GM21619 (cell line): ENCODE measurements around the gene TAS2R16.
"Not testable (repeated sequence)": the region's sequence is repeated elsewhere in the genome, so short reads cannot be mapped to it uniquely, and the experiment has no call there.

Experiments
- ATAC-seq: cut with Tn5 transposase; IDR thresholded peaks from one replicate; pipeline ENCODE4 v1.9.1; 2021; ENCODE audit not compliant: unreplicated experiment

Gene TAS2R16

DNA sequence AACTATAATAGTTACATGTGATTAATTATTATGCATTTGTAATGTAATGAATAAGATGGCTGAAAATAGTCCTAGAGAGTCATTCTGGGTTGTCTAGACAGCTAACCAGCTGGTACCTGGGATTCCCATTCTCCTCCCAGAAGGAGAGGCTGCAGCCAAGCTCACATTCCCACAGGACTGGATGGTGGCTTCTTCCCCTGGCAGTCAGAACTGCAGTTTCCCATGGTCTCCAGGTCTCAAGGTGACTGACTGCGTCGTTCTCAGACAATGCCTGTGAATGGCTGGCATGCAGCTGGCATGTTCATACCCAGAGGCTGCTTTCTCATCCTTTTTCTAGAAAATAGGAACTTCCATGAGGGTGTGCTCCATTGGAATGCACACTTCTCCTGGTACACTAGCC lies 21.3 kb downstream of the TAS2R16 start:
- ATAC-seq, result no peak

DNA sequence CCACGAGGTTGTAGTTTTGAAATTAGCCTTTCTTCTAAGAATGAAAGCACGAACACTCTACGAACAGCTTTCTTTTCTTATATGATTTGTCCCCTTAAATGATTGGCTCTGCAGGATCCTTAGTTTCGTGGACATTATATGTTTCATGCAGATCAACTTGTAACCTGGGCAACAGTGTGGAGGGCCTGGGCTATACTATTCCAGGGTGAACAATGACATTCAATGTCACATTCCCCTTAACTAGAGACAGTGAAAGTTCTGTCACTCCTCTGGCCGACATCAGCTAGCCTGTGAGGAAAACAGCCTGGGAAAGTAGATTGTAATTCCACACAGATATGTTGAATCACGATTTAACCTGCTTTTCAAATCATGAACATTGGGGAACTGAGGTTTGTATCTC lies 23.4 kb downstream of the TAS2R16 start:
- ATAC-seq, result no peak

DNA sequence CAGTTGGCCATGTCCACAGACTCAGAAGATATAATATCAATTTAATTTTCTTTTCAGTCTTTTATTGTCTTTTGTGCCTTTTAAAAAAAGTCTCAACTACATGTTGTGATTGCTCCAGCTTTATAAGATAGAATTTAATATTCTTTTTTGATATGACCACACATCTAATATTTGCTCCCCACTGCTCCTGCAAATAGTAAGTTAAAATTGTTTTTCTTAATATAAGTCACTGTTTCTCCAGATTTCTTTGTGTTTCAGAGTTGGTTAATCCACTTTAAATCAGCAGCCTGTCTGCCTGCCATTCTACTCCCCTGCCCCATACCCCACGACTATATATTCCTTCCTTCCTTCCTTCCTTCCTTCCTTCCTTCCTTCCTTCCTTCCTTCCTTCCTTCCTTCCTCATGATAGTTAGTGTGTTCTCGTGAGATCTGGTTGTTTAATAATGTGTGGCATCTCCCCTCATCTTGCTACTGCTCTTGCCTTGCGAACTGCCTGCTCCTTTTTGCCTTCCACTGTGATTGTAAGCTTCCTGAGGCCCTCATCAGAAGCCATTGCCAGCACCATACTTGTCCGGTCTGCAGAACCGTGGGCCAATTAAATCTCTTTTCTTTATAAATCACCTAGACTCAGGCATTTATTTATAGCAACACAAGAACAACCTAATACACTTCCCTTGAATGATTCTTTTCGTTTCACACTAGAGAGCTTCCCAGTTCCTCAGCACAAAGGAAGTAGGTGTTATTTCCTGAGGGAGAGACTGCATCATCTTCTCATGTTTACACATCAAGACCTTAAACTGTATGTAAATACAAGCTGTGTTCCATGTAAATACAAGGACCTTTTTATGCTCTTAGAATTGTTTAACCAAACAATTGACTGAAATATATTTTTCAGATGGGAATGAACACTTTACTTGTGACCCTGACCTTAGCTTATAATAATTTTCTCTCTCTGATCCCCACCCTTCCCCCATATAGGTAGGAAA lies 24.5 kb downstream of the TAS2R16 start:
- no peak for ATAC-seq

DNA sequence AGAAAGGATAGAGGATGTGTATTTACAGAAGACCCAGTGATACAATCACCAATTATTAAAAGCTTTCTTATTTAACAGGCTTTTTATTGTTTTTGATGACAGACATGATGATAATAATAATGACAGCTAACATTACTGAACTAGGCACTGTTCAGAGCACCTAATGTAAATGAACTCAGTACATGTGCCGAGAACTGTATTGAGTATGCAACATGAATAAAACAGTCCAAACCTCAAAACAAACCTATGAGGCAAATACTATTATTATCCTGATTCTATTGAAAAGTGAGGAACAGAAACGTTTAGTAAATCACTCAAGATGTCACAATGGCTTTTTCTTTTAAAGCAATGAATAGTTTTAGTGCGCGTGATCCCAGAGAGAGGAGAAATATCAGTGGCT lies 27.1 kb downstream of the TAS2R16 start:
- no peak for ATAC-seq

DNA sequence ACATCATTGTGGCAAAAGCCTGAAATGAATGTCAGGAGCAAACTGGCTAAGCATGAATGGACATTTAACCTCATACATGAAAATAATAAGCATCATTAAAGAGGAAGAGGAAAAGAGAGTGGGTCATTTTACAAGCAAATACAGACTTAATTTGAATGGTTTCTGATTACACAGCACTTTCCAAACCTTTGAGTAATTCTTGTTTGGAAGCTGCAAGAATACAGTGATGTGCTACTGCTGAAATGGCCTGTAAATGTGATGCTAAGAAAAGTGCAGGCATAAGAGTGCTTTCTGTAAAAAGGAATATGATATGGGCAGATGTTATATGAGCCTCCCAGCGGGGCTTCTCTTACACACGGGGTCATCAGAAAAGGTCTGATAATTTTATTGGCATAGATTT lies 30.2 kb downstream of the TAS2R16 start:
- no peak for ATAC-seq

DNA sequence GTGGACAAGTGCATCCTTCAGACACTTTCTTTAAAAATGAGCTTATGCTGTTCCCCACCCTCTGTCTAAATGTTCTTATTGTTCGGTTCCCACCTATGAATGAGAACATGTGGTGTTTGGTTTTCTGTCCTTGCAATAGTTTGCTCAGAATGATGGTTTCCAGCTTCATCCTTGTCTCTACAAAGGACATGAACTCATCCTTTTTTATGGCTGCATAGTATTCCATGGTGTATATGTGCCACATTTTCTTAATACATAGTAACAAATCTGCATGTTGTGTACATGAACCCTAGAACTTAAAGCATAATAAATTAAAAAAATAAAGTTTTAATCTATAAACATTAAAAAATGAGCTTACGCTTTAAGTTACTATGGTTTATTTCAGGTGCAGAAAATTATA lies 41.8 kb downstream of the TAS2R16 start:
- not testable (repeated sequence) for ATAC-seq

DNA sequence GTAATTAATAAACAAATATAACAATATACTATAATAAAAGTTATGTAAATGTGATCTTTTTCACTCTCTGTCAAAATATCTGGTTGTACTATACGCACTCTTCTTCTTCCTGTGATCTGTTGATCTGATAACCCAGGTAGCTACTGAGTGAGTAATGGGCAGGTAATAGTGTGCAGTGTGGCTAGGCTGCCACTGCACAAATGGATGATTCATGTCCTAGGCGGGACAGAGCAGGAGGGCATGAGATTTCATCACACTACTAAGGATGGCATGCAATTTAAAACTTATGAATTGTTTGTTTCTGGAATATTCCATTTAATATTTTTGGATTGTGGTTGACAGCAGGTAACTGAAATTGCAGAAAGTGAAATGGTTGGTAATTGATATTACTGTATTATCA lies 44.5 kb downstream of the TAS2R16 start:
- no peak for ATAC-seq

DNA sequence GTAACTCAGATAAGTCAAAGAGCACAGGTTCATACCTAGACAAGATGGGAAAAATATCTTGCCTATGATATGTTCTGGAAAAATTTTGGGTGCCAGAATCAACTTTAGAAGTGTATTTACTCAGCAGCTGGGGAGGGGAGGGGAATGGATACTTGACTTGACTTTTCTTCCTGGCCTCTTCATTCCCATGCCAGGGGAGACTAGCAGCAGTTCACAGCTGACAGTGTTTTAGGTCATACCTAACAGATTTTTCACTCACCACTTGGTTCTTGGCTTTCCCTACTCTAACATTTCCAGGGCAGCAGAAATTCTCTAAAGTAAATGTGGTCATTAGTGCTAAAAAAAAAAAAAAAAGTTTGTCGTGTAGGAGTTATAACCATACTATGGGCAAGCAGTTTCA lies 46.3 kb downstream of the TAS2R16 start:
- no peak for ATAC-seq
